GM13976 (cell line): ENCODE data around the gene PLCB2.

Experiments used
- DNase-seq: peaks from one replicate; pipeline ENCODE4 v3.0.0; 2012; ENCODE audit warnings: low spot score
- in situ Hi-C: fragments of 300-500 bp; cut with MboI; formaldehyde crosslinking; loops from one replicate; pipeline ENCODE4 v1.12.0; 2022; ENCODE audit warnings: low sequenced_read_pairs, mixed read lengths, inconsistent platforms; ENCODE audit not compliant: unreplicated experiment
- TF ChIP-seq, protein P1 (sequence below): IDR thresholded peaks from 2 replicates; pipeline ENCODE4 v1.5.1; 2012; ENCODE audit warnings: borderline replicate concordance, mild to moderate bottlenecking; ENCODE audit not compliant: insufficient read depth; ENCODE audit errors: extremely low read depth, missing control alignments, control extremely low read depth

Gene PLCB2

DNA sequence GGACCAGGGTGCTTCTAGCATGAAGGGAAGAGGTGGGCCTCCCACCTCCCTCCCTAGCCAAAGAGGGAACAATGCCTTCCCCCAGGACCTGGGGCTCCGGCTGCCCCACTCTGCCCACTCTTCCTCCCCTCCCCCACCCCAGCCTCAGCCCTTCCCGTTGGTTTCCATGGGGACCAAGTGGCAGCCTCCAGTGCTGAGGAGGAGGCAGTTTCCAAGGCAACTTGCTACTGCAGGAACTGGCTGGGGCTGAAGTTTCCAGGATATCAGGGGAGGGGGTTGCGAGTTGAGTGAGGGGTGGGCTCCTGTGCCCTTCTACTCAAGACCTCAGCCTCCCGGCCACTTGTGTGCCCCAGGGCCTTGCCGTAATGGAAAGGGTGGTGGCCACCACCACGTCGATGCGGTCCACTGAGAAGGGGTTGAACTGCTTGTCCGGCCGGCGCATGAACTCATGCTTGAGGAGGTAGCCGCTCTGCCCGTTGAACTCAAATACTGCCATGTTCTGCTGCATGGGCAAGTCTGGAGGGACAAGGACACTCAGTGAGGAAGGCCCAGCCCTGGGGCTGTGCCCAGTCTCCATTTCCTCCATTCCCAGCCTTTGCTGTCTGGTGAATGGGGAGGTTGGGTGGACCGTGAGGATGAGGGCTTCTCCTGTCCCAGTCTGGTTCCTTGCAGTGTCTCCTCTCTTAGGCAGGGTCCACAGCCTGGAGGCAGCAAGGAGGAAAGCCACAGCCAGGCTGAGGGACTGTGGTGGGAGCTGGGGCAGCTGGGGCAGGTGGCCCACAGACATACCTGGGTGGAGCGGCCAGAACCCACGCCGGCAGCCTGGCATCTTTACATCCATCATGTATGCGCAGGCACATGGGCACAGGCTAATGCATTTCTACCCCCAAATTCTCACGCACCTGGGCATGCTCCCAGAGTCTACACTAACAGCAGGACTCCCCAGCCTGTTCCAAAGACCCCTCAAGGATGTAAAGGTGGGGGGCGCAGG lies 13.5 kb downstream of the PLCB2 start:
- no peak for DNase-seq
- TF ChIP-seq, protein P1, sequence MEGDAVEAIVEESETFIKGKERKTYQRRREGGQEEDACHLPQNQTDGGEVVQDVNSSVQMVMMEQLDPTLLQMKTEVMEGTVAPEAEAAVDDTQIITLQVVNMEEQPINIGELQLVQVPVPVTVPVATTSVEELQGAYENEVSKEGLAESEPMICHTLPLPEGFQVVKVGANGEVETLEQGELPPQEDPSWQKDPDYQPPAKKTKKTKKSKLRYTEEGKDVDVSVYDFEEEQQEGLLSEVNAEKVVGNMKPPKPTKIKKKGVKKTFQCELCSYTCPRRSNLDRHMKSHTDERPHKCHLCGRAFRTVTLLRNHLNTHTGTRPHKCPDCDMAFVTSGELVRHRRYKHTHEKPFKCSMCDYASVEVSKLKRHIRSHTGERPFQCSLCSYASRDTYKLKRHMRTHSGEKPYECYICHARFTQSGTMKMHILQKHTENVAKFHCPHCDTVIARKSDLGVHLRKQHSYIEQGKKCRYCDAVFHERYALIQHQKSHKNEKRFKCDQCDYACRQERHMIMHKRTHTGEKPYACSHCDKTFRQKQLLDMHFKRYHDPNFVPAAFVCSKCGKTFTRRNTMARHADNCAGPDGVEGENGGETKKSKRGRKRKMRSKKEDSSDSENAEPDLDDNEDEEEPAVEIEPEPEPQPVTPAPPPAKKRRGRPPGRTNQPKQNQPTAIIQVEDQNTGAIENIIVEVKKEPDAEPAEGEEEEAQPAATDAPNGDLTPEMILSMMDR: no peak
- in situ Hi-C loops: no loop called here

DNA sequence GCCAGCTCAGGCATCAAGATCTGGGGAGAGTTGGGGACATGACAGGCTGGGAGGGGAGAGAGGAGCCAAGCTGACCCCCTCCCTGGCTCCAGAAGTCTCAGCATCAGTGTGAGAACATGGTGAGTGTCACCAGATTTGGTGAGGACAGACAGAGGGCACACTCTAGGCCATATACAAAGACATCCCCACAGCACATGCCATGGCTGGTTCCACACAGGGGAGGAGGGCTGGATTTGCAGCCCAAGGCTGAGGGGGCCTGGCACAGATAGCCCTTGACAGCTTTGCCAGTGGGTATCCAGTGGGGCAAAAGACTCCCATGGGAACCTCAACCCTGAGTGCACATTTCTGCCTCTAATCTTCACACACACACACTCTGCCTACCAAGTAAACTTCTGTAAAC lies 14.7 kb downstream of the PLCB2 start:
- TF ChIP-seq, protein P1: no peak

DNA sequence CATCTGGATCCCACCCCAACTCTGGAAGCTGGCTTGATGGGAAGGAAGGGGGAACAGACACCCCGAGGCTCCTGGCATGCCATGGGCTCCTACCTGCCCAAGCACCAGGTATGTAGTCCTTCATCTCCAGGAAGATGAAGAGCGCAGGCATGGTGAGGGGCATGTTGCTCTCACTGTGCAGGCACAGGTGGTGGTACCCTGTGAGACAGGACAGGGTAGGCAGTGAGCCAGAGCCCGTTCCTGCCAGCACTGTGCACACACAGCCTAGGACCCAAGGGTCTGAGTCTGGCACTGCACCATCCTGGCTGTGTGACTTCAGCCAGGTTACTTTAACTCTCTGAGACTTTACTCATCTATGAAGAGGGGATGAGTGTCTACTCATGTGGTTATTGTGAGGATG lies 15.5 kb downstream of the PLCB2 start:
- DNase-seq: no peak
- TF ChIP-seq, protein P1: no peak
- in situ Hi-C loops: no loop called here

More for the DNA sequence above, 14.7 kb downstream of the PLCB2 start:
- in situ Hi-C loops: no loop called here
- no peak for DNase-seq

DNA sequence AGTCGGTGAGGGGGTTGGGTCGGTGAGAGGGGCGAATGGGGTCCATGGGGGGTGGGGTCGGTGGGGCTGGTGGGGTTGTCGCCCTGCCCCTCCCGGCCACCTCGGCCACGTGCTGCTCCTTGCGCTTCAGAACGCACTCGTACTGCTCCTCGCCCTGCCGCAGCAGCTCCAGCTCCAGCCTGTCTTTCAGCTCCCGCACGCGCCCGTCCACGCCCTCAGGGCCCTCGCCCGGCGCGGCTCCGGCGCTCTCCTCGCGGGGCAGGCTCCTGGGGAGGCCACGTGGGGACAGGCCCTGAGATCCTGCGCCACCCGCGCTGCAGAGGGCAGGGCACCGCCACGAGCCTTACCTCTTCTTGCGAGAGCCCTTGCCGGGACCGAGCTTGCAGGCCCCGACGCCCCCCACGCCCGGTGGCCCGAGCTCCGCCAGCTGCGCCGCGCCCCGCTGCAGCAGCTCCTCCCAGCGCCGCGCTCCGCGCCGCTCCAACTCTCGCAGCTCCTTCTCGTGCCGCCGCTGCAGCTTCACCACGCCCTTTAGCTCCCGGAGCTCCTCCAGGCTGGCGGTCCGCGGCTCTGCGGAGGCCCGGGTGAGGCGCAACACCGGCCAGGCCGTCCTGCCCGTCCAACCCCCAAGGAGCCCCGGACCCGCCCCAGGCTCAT lies 16.7 kb downstream of the PLCB2 start:
- no peak for DNase-seq
- in situ Hi-C loops: no loop called here
- TF ChIP-seq, protein P1: no peak

DNA sequence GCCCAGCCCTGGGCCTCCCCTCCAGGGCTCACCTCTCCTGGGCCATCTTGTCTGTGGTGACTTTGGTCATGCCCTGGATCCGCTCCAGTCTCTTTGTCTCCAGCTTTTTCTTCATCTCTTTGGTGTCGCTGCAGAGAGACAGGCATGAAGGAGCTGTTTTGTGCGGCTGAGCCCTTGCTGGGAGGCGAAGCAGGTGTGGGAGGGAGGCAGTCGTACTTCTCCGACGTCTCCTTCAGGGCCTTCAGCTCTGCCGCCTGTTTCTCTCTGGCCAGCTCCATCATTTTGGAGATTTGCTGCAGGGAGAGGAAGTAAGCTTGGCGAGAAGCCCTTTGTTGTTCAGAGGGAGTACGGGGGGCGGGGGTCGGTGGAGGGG lies 17.2 kb downstream of the PLCB2 start:
- DNase-seq: no peak
- in situ Hi-C loops: no loop called here
- TF ChIP-seq, protein P1: no peak

DNA sequence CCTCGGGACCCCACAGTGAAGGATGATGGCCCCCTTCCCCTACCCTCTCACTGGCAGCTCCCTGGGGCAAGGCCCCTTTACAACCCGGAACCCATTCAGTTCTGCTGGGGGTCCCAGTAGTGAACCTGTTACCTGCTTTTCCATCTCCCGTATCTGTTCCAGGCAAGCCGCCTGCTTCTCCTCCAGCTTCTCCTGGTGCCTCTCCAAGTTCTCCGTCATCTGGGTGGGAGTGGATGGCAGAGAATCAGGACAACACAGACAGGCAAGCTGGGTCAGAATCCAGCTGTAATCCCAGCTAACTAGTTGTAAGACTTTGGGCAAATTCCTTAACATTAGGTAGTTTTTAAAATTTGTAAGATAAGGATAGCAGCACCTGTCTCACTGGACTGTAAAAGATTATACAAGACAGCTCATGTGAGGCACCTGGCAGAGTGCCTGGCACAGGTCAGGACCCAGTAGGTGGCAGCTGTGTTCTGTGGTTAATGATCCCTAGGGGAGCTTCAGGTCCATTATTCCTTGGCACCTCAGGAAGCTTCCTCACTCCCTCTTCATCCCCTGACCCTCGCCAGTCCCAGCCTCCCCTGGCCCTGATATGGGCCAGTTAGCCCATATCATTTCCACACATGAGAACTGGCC lies 18.5 kb downstream of the PLCB2 start:
- DNase-seq: no peak
- in situ Hi-C loops: no loop called here
- TF ChIP-seq, protein P1: no peak
